Anterior cingulate cortex (tissue), 58 donors: ENCODE measurements around the gene DOCK3.
"Not testable (repeated sequence)": the region's sequence is repeated elsewhere in the genome, so short reads cannot be mapped to it uniquely, and the experiment has no call there.

Source experiments
- DNase-seq, 58 donors: peaks; one replicate each; lab custom pipeline; 2025; lab: John Stamatoyannopoulos, UW

Gene DOCK3

GRCh38 chr3:50862221-50862620, 187.5 kb downstream of the DOCK3 start:
- no peak for DNase-seq

GRCh38 chr3:50873376-50874157, 198.8 kb downstream of the DOCK3 start:
- DNase-seq = no peak

- not testable (repeated sequence) for DNase-seq
Measured at GRCh38 chr3:50874876-50875275, 200.1 kb downstream of the DOCK3 start.

GRCh38 chr3:50876947-50877346, 202.2 kb downstream of the DOCK3 start:
- no peak for DNase-seq

- not testable (repeated sequence) for DNase-seq
Measured at GRCh38 chr3:50882733-50883132, 208.0 kb downstream of the DOCK3 start.

GRCh38 chr3:50883755-50884154, 209.0 kb downstream of the DOCK3 start:
- no peak for DNase-seq

GRCh38 chr3:50885070-50885850, 210.5 kb downstream of the DOCK3 start:
- DNase-seq = no peak

GRCh38 chr3:50890688-50891344, 216.1 kb downstream of the DOCK3 start:
- no peak for DNase-seq

GRCh38 chr3:50901097-50901496, 226.4 kb downstream of the DOCK3 start:
- not testable (repeated sequence) for DNase-seq

GRCh38 chr3:50912746-50913145, 238.0 kb downstream of the DOCK3 start:
- no peak for DNase-seq

GRCh38 chr3:50913260-50913659, 238.5 kb downstream of the DOCK3 start:
- no peak for DNase-seq

GRCh38 chr3:50922071-50922470, 247.3 kb downstream of the DOCK3 start:
- not testable (repeated sequence) for DNase-seq

- DNase-seq = no peak
Measured at GRCh38 chr3:50923955-50924354, 249.2 kb downstream of the DOCK3 start.

GRCh38 chr3:50924638-50925037, 249.9 kb downstream of the DOCK3 start:
- no peak for DNase-seq

GRCh38 chr3:50926868-50927267, 252.1 kb downstream of the DOCK3 start:
- DNase-seq = no peak

GRCh38 chr3:50930371-50931208, 255.9 kb downstream of the DOCK3 start:
- DNase-seq = peak in 1 of 58 donors; percentile 3

- not testable (repeated sequence) for DNase-seq
Measured at GRCh38 chr3:50932918-50933317, 258.2 kb downstream of the DOCK3 start.

GRCh38 chr3:50936389-50936788, 261.7 kb downstream of the DOCK3 start:
- no peak for DNase-seq

GRCh38 chr3:50947419-50947818, 272.7 kb downstream of the DOCK3 start:
- DNase-seq = no peak

GRCh38 chr3:50950591-50950990, 275.9 kb downstream of the DOCK3 start:
- no peak for DNase-seq
